ENCODE results near the gene UMODL1. TPM values are rescaled to one million over a fixed set of nuclear protein-coding genes. Genes with fewer than 3 reads are reported as not detected.

Gene UMODL1
- total RNA-seq, 6 donors from 2014 or later, result 0.07 to 6.3 (median 0.59) TPM; not detected in 1

DNA sequence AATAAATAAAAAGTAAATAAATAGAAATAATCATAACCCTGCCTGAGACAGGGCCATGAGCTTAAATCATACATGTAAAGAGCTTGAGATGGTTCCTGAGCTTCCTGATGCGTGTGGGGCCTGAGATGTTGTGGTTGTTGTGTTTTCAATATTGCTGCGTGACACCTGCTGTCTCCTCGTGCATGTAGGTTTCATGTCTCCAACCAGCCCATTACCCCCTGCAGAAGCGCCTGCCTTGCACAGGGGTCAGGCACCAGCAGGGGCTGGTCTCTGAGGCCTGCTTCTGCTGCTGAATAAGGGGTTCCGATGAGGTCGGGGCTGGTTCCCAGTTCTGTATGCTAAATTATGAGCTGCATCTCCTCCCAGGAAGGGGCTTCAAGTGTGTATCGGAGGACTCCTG, 15.9 kb downstream of the UMODL1 start:
- Histone ChIP-seq H3K27me3 (no peaks in the 10 kb centered on the region), H3K36me3 (no peaks in the 10 kb centered on the region), H3K4me1 (peaks cover 0 to 4% (median 0%) of the 10 kb centered on the region in 4 donors), H3K9me3 (no peaks in the 10 kb centered on the region), H3K4me3 (no peak overlapping the region), H3K27ac (no peak overlapping the region)
- ATAC-seq (ENCODE audit: low FRiP score in 2 of 2) (no peak), DNase-seq (no peak)
- 76 to 91% methylated on average over 5 to 7 of the region's 7 CpGs for WGBS, 2 donors
- TF ChIP-seq EP300 (IDR thresholded peaks at IDR 0.05), result no peak
- no peak for TF ChIP-seq POLR2AphosphoS5 (IDR thresholded peaks at IDR 0.05)
- no peak for TF ChIP-seq POLR2A (IDR thresholded peaks at IDR 0.05)
- TF ChIP-seq, protein P1, sequence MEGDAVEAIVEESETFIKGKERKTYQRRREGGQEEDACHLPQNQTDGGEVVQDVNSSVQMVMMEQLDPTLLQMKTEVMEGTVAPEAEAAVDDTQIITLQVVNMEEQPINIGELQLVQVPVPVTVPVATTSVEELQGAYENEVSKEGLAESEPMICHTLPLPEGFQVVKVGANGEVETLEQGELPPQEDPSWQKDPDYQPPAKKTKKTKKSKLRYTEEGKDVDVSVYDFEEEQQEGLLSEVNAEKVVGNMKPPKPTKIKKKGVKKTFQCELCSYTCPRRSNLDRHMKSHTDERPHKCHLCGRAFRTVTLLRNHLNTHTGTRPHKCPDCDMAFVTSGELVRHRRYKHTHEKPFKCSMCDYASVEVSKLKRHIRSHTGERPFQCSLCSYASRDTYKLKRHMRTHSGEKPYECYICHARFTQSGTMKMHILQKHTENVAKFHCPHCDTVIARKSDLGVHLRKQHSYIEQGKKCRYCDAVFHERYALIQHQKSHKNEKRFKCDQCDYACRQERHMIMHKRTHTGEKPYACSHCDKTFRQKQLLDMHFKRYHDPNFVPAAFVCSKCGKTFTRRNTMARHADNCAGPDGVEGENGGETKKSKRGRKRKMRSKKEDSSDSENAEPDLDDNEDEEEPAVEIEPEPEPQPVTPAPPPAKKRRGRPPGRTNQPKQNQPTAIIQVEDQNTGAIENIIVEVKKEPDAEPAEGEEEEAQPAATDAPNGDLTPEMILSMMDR (IDR thresholded peaks at IDR 0.05), result no peak

DNA sequence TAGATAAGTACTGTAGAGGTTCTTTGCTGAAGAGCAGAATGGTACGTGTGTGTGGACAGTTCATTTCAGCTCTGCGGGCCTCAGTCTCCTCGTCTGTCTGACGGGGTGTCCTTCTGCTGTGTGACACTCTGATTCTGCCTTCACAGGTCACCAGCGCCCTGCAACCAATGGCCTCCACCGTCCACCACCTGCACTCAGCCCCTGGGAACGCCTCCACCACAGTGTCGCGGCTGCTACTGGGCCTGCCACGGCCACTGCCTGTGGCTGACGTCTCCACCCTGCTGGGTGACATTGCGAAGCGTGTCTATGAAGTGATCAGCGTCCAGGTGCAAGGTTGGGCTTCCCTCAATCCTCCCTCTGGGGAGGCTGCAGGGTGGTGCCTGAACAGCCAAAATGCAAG, 17.0 kb downstream of the UMODL1 start:
- ATAC-seq (ENCODE audit: low FRiP score in 2 of 2) (no peak), DNase-seq (peak in 1 of 2 donors; percentile 51)
- H3K27ac ChIP-seq, result no peak overlapping the region
- no peak overlapping the region for H3K4me3 ChIP-seq
- H3K36me3 ChIP-seq, result no peaks in the 10 kb centered on the region
- WGBS, 2 donors, result 89 to 95% methylated on average over 11 to 14 of the region's 14 CpGs
- no peak for TF ChIP-seq POLR2A (IDR thresholded peaks at IDR 0.05)
- no peak for TF ChIP-seq EP300 (IDR thresholded peaks at IDR 0.05)
- no peak for TF ChIP-seq POLR2AphosphoS5 (IDR thresholded peaks at IDR 0.05)
- H3K4me1 ChIP-seq, result peaks cover 0 to 4% (median 0%) of the 10 kb centered on the region in 4 donors
- no peaks in the 10 kb centered on the region for H3K27me3 ChIP-seq
- no peaks in the 10 kb centered on the region for H3K9me3 ChIP-seq

DNA sequence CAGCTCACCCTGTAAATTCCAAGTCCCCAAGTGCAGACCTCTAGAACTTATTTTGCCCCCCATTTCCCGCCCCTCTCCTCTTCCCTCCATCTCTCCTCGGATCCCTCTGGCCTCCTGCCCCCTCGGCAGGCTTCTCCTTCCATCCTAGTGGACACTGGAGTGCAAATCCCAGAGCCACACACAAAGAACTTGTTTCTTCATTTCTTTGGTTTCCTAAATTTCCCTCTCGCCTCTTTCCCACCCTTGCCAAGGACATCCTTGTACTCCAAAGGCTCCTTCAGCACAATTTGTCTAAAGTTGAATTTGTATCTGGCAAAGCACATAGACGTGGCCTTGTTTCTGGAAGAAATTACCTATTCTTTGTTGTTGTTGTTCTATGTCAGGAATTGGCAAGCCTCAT, 17.5 kb downstream of the UMODL1 start:
- ATAC-seq (ENCODE audit: low FRiP score in 2 of 2) (no peak), DNase-seq (no peak)
- Histone ChIP-seq H3K27me3 (no peaks in the 10 kb centered on the region), H3K27ac (no peak overlapping the region), H3K4me1 (peaks cover 0 to 4% (median 0%) of the 10 kb centered on the region in 4 donors), H3K4me3 (no peak overlapping the region), H3K9me3 (no peaks in the 10 kb centered on the region), H3K36me3 (no peaks in the 10 kb centered on the region)
- TF ChIP-seq, protein P1 (IDR thresholded peaks at IDR 0.05), result no peak
- TF ChIP-seq EP300 (IDR thresholded peaks at IDR 0.05), result no peak
- no peak for TF ChIP-seq POLR2AphosphoS5 (IDR thresholded peaks at IDR 0.05)
- TF ChIP-seq POLR2A (IDR thresholded peaks at IDR 0.05), result no peak
- 88 to 90% methylated on average over 5 of the region's 5 CpGs for WGBS, 2 donors

DNA sequence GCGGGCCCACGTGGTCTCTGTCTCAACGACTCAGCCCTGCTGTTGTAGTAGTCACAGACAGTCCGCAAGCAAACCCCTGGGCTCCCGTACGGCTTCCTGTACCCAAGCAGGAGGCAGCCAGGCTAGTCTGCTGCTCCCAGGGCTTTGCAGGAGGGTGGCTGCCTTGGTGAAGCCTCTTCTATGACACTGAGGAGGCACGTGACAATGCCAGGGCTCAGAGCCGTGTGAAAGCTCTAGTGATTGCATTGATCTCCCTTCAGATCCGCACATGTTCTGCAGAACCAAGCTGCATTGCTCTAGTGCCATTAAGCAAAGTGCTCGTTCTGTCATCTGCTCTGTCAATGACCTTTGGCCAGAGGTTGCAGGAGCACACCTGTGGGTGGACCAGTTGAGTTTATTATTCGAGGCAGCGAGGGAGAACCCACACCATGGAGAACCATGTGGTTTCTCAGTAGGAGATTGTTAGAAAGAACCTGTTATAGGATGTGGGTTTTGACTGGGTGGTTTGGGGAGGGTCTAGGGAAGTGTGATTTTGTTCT, 18.0 kb downstream of the UMODL1 start:
- Histone ChIP-seq H3K27ac (no peak overlapping the region), H3K36me3 (no peaks in the 10 kb centered on the region), H3K9me3 (no peaks in the 10 kb centered on the region), H3K27me3 (no peaks in the 10 kb centered on the region), H3K4me1 (peaks cover 0 to 4% (median 0%) of the 10 kb centered on the region in 4 donors), H3K4me3 (no peak overlapping the region)
- 76 to 83% methylated on average over 12 of the region's 12 CpGs for WGBS, 2 donors
- ATAC-seq (ENCODE audit: low FRiP score in 2 of 2) (no peak), DNase-seq (no peak)
- TF ChIP-seq POLR2A (IDR thresholded peaks at IDR 0.05), result no peak
- TF ChIP-seq, protein P1 (IDR thresholded peaks at IDR 0.05), result no peak
- no peak for TF ChIP-seq POLR2AphosphoS5 (IDR thresholded peaks at IDR 0.05)
- no peak for TF ChIP-seq EP300 (IDR thresholded peaks at IDR 0.05)

DNA sequence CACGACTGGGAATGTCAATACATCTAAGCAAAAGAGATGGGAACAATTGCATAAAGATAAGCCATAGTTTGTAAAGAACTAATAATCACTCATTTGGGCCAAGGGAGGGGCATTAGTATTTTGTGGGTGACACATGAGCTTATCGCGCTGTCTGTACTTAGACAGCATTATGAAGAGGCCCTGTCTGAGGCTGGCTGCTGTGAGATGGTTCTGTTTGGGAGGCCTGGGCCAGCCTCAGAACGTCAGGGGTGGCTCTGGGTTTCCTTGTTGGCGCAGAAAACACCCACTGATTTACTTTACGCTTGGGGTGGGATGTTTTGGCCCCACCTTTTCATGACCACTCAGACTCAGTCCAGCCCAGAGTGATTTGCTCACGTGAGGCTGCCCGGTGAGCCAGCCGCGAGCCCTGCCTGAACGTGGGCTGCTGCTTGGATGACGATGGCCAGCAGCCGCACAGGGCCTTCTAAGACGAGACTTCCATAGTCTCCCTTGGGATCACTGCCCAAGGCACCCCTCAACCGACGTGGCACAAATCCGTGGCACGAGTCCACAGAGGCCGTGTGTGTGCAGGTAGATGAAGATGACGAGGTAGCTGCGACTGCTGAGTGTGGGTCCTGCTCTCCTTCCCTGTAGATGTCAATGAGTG, 18.7 kb downstream of the UMODL1 start:
- no peaks in the 10 kb centered on the region for H3K27me3 ChIP-seq
- TF ChIP-seq EP300 (IDR thresholded peaks at IDR 0.05) (no peak), POLR2A (IDR thresholded peaks at IDR 0.05) (no peak), POLR2AphosphoS5 (IDR thresholded peaks at IDR 0.05) (no peak)
- TF ChIP-seq, protein P1 (IDR thresholded peaks at IDR 0.05), result no peak
- DNase-seq (no peak), ATAC-seq (ENCODE audit: low FRiP score in 2 of 2) (no peak)
- WGBS, 2 donors, result 89 to 90% methylated on average over 12 to 21 of the region's 21 CpGs
- no peaks in the 10 kb centered on the region for H3K36me3 ChIP-seq
- peaks cover 0 to 4% (median 0%) of the 10 kb centered on the region in 4 donors for H3K4me1 ChIP-seq
- H3K27ac ChIP-seq, result no peak overlapping the region
- no peak overlapping the region for H3K4me3 ChIP-seq
- H3K9me3 ChIP-seq, result no peaks in the 10 kb centered on the region
